HepG2 (cell line): ENCODE results near the gene CCDC142. TPM values are rescaled to one million over a fixed set of nuclear protein-coding genes. Genes with fewer than 3 reads are reported as not detected.

Experiments used
- BHLHE40 ChIP-seq: IDR thresholded peaks from 2 replicates; pipeline ENCODE4 v1.6.1; 2011; ENCODE audit warnings: low read length, improper control_type of control experiment
- CEBPG ChIP-seq: IDR thresholded peaks from 2 replicates; pipeline ENCODE4 v1.6.1; 2016
- CREB1 ChIP-seq, 2 experiments: fragments of 450-650 bp in 1 of 2; IDR thresholded peaks; 2 replicates each; pipeline ENCODE4 v1.6.1; 2016 to 2017; ENCODE audit warnings: control low read depth in 1 of 2, mild to moderate bottlenecking in 1 of 2, missing compliant biosample characterization in 1 of 2, missing genetic modification characterization in 1 of 2
- DNMT1 ChIP-seq: sonication (generic); formaldehyde crosslinking; IDR thresholded peaks from 2 replicates; pipeline ENCODE4 v1.5.1; 2020; ENCODE audit warnings: mild to moderate bottlenecking, missing genetic modification reagents
- KLF16 ChIP-seq, 2 experiments: sonication (generic) in 1 of 2; formaldehyde crosslinking in 1 of 2; IDR thresholded peaks; 2 replicates each; pipeline versions ENCODE4 v1.6.1 to v1.8.0; 2016 to 2023; ENCODE audit warnings: missing genetic modification reagents in 2 of 2, missing compliant biosample characterization in 1 of 2
- MYNN ChIP-seq: sonication (generic); formaldehyde crosslinking; IDR thresholded peaks from 2 replicates; pipeline ENCODE4 v1.4.0; 2020; ENCODE audit warnings: mild to moderate bottlenecking, low read depth, missing genetic modification reagents
- NFIC ChIP-seq: IDR thresholded peaks from 2 replicates; pipeline ENCODE4 v1.6.1; 2012; ENCODE audit warnings: mild to moderate bottlenecking, low read length, inconsistent platforms
- YY1 ChIP-seq: IDR thresholded peaks from 2 replicates; pipeline ENCODE4 v1.6.1; 2011; ENCODE audit warnings: low read length, low read depth, moderate library complexity, mild to moderate bottlenecking; ENCODE audit not compliant: insufficient read depth, insufficient replicate concordance
- ZC3H4 ChIP-seq: sonication (generic); formaldehyde crosslinking; IDR thresholded peaks from 2 replicates; pipeline ENCODE4 v1.4.0; 2020; ENCODE audit warnings: missing genetic modification reagents, borderline replicate concordance
- ZFP41 ChIP-seq: sonication (generic); formaldehyde crosslinking; IDR thresholded peaks from 2 replicates; pipeline ENCODE4 v1.4.0; 2020; ENCODE audit warnings: mild to moderate bottlenecking, missing genetic modification reagents, borderline replicate concordance
- ZFP82 ChIP-seq: sonication (generic); formaldehyde crosslinking; IDR thresholded peaks from 2 replicates; pipeline ENCODE4 v1.5.1; 2020; ENCODE audit warnings: mild to moderate bottlenecking, missing genetic modification reagents, borderline replicate concordance
- ZMYM4 ChIP-seq: sonication (generic); formaldehyde crosslinking; IDR thresholded peaks from 2 replicates; pipeline ENCODE4 v1.8.1; 2023; ENCODE audit warnings: mild to moderate bottlenecking, missing genetic modification reagents
- ZNF232 ChIP-seq: sonication (generic); formaldehyde crosslinking; IDR thresholded peaks from 2 replicates; pipeline ENCODE4 v1.4.0; 2020; ENCODE audit warnings: missing genetic modification reagents, borderline replicate concordance
- ZNF430 ChIP-seq: sonication (generic); formaldehyde crosslinking; IDR thresholded peaks from 2 replicates; pipeline ENCODE4 v1.9.0; 2021; ENCODE audit warnings: mild to moderate bottlenecking, missing genetic modification reagents
- ZNF460 ChIP-seq: sonication (generic); formaldehyde crosslinking; IDR thresholded peaks from 2 replicates; pipeline ENCODE4 v1.5.1; 2020; ENCODE audit warnings: missing genetic modification reagents, mild to moderate bottlenecking, borderline replicate concordance
- polyA plus RNA-seq, 8 experiments: library from polyadenylated mRNA; depleted of rRNA in 3 of 8; stranded (reverse) in 7 of 8; unstranded in 1 of 8; fragments of >200 nt; fragmentation: Illumina TruSeq in 4 of 8; extraction: Trizol in 4 of 8; gene quantifications; 2 replicates each; pipeline versions ENCODE4 v1.2.1 to v1.2.3, GENCODE V29; 2011 to 2016; ENCODE audit warnings: low read depth in 4 of 8, missing spikeins in 1 of 8, mixed read lengths in 1 of 8; ENCODE audit not compliant: insufficient read depth in 1 of 8
- total RNA-seq, 5 experiments: library from RNA; depleted of rRNA; stranded (reverse); fragments of >200 nt; fragmentation: Illumina TruSeq; extraction: Trizol; gene quantifications; 2 replicates each; pipeline ENCODE4 v1.2.3, GENCODE V29; 2016; ENCODE audit warnings: low read depth in 1 of 5
- TF ChIP-seq, protein P1 (sequence below): sonication (generic); formaldehyde crosslinking; IDR thresholded peaks from 2 replicates; pipeline ENCODE4 v1.4.0; 2020; ENCODE audit warnings: missing genetic modification reagents, borderline replicate concordance
- TF ChIP-seq, protein P2 (sequence below): sonication (generic); formaldehyde crosslinking; IDR thresholded peaks from 2 replicates; pipeline ENCODE4 v1.9.0; 2021; ENCODE audit warnings: mild to moderate bottlenecking, missing genetic modification reagents
- TF ChIP-seq, protein P3 (sequence below): sonication (generic); formaldehyde crosslinking; IDR thresholded peaks from 2 replicates; pipeline ENCODE4 v1.8.0; 2022; ENCODE audit warnings: mild to moderate bottlenecking, missing genetic modification reagents, moderate library complexity

CCDC142 gene
- total and polyA plus RNA-seq, 2 of the 13 experiments (the other 11 are each of a cell fraction or from before 2014, with no cell fraction given), result 14.7 to 30.4 TPM

DNA sequence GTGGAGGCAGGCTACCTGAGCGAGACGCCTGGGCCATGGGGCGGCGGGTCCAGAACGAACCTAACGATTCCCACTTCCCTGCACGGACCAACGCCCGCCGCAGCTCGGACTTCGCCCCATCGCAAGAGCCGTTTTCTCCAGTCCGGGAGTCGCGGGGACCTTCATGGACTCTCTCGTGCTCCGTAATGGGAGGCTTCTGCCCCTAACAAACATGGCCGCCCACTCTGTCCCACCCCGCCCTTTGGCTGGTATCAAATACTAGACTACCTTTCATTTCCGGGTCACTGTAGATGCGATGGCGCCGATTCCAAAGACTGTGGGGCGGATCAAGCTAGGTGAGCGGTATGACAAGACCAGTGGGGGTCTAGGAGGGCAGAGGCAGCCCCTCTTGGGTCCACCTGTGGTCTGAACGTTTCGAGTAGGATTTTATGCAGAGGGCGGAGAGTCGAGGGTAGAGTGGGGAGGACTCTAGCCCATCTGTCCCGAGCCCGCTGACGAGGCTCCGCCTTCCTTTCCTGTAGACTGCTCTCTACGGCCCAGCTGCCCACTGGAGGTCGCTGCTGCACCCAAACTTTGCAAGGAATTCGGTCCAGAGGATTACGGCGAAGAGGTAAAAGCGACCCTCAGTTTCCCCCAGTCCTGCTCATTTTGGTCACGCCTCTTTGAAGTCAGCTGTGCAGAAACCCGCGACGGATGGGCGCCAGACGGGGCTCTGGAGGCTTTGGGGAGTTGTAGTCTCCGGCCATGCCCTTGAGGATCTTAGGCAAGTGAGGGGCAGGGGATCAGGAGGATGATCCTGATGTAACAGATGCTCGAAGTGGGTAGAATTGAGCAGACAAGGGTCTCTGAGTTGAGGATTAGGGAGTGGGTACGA, at the start of gene CCDC142, which contains the start of gene TTC31 (continued):
- TF ChIP-seq ZC3H4 (CRISPR knock-in tag) (peak; percentile 10; the same call in 1 of the 2 replicates), DNMT1 (CRISPR knock-in tag) (peak; percentile 56; the same call in 1 of the 2 replicates), ZNF232 (CRISPR knock-in tag) (no peak; the same call in 1 of the 2 replicates), ZFP41 (no peak; the same call in 1 of the 2 replicates), BHLHE40 (no peak), ZFP82 (CRISPR knock-in tag) (peak; percentile 93; the same call in 1 of the 2 replicates), ZMYM4 (CRISPR knock-in tag) (peak; percentile 84), CEBPG (CRISPR knock-in tag) (peak; percentile 17; the same call in 1 of the 2 replicates), ZNF430 (CRISPR knock-in tag) (peak; percentile 92), YY1 (peak; percentile 100), KLF16 (CRISPR knock-in tag; IDR thresholded peaks at IDR 0.05) (peak in 1 of 2 experiments; percentile 96; a peak in 2 of 4 replicates), NFIC (no peak), MYNN (CRISPR knock-in tag) (no peak), ZNF460 (CRISPR knock-in tag) (peak; percentile 58; the same call in 1 of the 2 replicates), CREB1 (IDR thresholded peaks at IDR 0.05) (no peak), CREB1 (CRISPR knock-in tag; IDR thresholded peaks at IDR 0.05) (peak; percentile 91)
- TF ChIP-seq, protein P1, sequence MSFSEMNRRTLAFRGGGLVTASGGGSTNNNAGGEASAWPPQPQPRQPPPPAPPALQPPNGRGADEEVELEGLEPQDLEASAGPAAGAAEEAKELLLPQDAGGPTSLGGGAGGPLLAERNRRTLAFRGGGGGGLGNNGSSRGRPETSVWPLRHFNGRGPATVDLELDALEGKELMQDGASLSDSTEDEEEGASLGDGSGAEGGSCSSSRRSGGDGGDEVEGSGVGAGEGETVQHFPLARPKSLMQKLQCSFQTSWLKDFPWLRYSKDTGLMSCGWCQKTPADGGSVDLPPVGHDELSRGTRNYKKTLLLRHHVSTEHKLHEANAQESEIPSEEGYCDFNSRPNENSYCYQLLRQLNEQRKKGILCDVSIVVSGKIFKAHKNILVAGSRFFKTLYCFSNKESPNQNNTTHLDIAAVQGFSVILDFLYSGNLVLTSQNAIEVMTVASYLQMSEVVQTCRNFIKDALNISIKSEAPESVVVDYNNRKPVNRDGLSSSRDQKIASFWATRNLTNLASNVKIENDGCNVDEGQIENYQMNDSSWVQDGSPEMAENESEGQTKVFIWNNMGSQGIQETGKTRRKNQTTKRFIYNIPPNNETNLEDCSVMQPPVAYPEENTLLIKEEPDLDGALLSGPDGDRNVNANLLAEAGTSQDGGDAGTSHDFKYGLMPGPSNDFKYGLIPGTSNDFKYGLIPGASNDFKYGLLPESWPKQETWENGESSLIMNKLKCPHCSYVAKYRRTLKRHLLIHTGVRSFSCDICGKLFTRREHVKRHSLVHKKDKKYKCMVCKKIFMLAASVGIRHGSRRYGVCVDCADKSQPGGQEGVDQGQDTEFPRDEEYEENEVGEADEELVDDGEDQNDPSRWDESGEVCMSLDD, result no peak
- TF ChIP-seq, protein P2, sequence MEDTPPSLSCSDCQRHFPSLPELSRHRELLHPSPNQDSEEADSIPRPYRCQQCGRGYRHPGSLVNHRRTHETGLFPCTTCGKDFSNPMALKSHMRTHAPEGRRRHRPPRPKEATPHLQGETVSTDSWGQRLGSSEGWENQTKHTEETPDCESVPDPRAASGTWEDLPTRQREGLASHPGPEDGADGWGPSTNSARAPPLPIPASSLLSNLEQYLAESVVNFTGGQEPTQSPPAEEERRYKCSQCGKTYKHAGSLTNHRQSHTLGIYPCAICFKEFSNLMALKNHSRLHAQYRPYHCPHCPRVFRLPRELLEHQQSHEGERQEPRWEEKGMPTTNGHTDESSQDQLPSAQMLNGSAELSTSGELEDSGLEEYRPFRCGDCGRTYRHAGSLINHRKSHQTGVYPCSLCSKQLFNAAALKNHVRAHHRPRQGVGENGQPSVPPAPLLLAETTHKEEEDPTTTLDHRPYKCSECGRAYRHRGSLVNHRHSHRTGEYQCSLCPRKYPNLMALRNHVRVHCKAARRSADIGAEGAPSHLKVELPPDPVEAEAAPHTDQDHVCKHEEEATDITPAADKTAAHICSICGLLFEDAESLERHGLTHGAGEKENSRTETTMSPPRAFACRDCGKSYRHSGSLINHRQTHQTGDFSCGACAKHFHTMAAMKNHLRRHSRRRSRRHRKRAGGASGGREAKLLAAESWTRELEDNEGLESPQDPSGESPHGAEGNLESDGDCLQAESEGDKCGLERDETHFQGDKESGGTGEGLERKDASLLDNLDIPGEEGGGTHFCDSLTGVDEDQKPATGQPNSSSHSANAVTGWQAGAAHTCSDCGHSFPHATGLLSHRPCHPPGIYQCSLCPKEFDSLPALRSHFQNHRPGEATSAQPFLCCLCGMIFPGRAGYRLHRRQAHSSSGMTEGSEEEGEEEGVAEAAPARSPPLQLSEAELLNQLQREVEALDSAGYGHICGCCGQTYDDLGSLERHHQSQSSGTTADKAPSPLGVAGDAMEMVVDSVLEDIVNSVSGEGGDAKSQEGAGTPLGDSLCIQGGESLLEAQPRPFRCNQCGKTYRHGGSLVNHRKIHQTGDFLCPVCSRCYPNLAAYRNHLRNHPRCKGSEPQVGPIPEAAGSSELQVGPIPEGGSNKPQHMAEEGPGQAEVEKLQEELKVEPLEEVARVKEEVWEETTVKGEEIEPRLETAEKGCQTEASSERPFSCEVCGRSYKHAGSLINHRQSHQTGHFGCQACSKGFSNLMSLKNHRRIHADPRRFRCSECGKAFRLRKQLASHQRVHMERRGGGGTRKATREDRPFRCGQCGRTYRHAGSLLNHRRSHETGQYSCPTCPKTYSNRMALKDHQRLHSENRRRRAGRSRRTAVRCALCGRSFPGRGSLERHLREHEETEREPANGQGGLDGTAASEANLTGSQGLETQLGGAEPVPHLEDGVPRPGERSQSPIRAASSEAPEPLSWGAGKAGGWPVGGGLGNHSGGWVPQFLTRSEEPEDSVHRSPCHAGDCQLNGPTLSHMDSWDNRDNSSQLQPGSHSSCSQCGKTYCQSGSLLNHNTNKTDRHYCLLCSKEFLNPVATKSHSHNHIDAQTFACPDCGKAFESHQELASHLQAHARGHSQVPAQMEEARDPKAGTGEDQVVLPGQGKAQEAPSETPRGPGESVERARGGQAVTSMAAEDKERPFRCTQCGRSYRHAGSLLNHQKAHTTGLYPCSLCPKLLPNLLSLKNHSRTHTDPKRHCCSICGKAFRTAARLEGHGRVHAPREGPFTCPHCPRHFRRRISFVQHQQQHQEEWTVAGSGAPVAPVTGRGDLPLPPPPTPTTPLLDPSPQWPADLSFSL (CRISPR knock-in tag), result no peak
- TF ChIP-seq, protein P3, sequence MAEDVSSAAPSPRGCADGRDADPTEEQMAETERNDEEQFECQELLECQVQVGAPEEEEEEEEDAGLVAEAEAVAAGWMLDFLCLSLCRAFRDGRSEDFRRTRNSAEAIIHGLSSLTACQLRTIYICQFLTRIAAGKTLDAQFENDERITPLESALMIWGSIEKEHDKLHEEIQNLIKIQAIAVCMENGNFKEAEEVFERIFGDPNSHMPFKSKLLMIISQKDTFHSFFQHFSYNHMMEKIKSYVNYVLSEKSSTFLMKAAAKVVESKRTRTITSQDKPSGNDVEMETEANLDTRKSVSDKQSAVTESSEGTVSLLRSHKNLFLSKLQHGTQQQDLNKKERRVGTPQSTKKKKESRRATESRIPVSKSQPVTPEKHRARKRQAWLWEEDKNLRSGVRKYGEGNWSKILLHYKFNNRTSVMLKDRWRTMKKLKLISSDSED, result no peak
